Lower lobe of right lung (tissue), 2 donors: ENCODE results near the gene INPP4B. TPM values are rescaled to one million over a fixed set of nuclear protein-coding genes. Genes with fewer than 3 reads are reported as not detected.
"Not testable (repeated sequence)": the region's sequence is repeated elsewhere in the genome, so short reads cannot be mapped to it uniquely, and the experiment has no call there.

Experiments used
- ATAC-seq, 2 donors: fragments of 200-7000 bp; cut with Tn5 transposase; one replicate each; pipeline ENCODE4 v1.9.1; 2020 to 2022; ENCODE audit warnings: mild to moderate bottlenecking in 2 of 2, moderate library complexity in 2 of 2
- DNase-seq: peaks from one replicate; pipeline ENCODE4 v3.0.0-alpha.2; 2020
- H3K27ac ChIP-seq: fragments of 200-600 bp; one replicate; pipeline ENCODE4 v1.8.0; 2022
- H3K27me3 ChIP-seq: fragments of 200-600 bp; one replicate; pipeline ENCODE4 v1.8.0; 2022; ENCODE audit warnings: low read depth
- H3K36me3 ChIP-seq: fragments of 200-600 bp; one replicate; pipeline ENCODE4 v1.8.0; 2022; ENCODE audit warnings: mild to moderate bottlenecking
- H3K4me1 ChIP-seq: fragments of 200-600 bp; one replicate; pipeline ENCODE4 v1.8.0; 2022
- H3K4me3 ChIP-seq: fragments of 200-600 bp; one replicate; pipeline ENCODE4 v1.8.0; 2022; ENCODE audit warnings: mild to moderate bottlenecking
- H3K9me3 ChIP-seq: fragments of 200-600 bp; one replicate; pipeline ENCODE4 v1.8.0; 2022
- intact Hi-C: fragments of 100-400 bp; cut with DNase I; formaldehyde crosslinking; loops from one replicate; pipeline ENCODE4 v1.11.0; 2022
- total RNA-seq: library from RNA; stranded (reverse); fragmentation: NEBNext Ultra II Directional; extraction: Animal tissue kit (Norgen Biotek cat#: 25700); gene quantifications from one replicate; pipeline ENCODE4 v1.2.1, GENCODE V29; 2021
- TF ChIP-seq, protein P1 (sequence below): fragments of 200-600 bp; IDR thresholded peaks from one replicate; pipeline ENCODE4 v1.8.0; 2022; ENCODE audit warnings: antibody characterized with exemption, mild to moderate bottlenecking
- donor health status: DM: no; HTN: yes; CAD: no; lungs with severe emphysema.

Gene INPP4B
- total RNA-seq, 1 donor from 2014 or later: 12.1 TPM

DNA sequence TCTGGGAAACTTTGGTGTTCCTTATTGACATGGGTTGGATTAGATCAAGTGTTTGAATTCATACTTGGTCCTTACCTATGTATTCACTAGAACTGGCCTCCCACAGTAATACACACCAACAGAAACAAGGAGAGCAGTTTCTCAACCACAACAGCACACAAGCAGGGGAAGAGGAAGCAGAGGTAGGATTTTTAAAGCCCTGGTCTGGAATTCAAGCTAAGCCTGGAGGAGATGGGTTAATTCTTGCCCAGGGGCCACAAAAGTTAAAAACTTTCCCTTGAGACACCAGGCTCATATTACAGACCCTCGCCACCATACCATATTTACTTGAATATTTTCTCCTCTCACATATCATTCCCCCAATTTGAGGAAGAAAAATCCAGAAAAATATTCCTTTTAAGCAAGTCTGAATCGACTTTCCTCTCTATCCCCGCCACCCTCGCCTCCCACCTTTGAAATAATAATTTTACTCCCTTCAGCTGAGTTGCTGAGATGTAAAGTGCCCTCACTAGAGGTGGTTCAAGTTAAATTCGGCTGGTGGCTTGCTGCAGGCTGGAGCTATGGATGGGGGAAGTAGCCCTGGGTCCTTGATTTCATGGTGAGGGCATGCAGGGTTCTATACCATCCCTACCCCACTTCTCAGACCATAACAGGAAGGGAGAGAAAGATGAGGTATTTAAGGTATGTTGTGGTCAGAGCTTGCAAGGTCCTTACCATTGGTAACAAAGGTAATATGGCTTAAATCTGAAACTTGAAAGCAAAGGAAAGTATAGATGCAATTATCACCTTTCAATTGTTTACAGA is 440.2 kb downstream of the INPP4B start:
- H3K9me3 ChIP-seq: no peaks in the 10 kb centered on the region
- DNase-seq (no peak), ATAC-seq (peak; percentile 25 to 45)
- H3K27ac ChIP-seq: peak overlapping the region; percentile 9
- TF ChIP-seq, protein P1, sequence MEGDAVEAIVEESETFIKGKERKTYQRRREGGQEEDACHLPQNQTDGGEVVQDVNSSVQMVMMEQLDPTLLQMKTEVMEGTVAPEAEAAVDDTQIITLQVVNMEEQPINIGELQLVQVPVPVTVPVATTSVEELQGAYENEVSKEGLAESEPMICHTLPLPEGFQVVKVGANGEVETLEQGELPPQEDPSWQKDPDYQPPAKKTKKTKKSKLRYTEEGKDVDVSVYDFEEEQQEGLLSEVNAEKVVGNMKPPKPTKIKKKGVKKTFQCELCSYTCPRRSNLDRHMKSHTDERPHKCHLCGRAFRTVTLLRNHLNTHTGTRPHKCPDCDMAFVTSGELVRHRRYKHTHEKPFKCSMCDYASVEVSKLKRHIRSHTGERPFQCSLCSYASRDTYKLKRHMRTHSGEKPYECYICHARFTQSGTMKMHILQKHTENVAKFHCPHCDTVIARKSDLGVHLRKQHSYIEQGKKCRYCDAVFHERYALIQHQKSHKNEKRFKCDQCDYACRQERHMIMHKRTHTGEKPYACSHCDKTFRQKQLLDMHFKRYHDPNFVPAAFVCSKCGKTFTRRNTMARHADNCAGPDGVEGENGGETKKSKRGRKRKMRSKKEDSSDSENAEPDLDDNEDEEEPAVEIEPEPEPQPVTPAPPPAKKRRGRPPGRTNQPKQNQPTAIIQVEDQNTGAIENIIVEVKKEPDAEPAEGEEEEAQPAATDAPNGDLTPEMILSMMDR: no peak
- H3K27me3 ChIP-seq: no peaks in the 10 kb centered on the region
- intact Hi-C loops: no loop called here
- H3K36me3 ChIP-seq: no peaks in the 10 kb centered on the region
- peak overlapping the region; percentile 53 for H3K4me3 ChIP-seq
- H3K4me1 ChIP-seq: peaks cover 19% of the 10 kb centered on the region

DNA sequence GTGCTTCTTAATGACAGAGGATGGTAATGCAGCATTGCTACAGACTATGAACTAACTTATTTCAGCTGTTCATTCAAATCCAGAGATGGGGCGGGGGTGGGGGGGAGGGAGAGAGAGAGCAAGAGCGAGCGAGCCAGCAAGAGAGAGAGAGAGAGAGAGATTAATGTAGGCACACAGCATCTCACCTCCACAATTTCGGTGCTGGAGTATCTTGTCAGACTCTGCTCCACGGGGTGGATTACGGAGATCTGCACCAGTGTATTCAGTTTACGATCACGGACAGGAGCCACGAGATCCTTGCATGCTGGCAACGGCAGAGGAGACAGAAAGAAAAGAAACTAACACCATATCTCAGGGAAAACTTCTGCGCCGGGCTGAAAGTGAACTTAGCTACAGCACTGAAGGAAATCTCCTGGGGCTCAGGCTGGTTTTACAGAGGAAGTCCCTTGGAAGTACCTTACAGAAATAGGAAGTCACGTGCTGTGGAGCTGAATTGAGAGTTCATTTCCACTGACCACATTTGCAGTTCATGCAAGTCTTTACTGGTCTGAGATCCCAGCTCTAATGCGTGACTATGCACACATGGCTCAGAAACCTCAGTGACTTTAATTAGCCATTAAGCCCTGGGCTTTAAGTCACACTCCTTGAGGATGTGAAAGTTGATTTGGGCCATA is 440.9 kb downstream of the INPP4B start:
- H3K27ac ChIP-seq: peak overlapping the region; percentile 9
- peak overlapping the region; percentile 53 for H3K4me3 ChIP-seq
- no peaks in the 10 kb centered on the region for H3K9me3 ChIP-seq
- H3K4me1 ChIP-seq: peaks cover 19% of the 10 kb centered on the region
- peak; percentile 40 for DNase-seq
- H3K27me3 ChIP-seq: no peaks in the 10 kb centered on the region
- TF ChIP-seq, protein P1: no peak
- intact Hi-C loops: no loop called here
- ATAC-seq: peak; percentile 66 to 67
- H3K36me3 ChIP-seq: no peaks in the 10 kb centered on the region

DNA sequence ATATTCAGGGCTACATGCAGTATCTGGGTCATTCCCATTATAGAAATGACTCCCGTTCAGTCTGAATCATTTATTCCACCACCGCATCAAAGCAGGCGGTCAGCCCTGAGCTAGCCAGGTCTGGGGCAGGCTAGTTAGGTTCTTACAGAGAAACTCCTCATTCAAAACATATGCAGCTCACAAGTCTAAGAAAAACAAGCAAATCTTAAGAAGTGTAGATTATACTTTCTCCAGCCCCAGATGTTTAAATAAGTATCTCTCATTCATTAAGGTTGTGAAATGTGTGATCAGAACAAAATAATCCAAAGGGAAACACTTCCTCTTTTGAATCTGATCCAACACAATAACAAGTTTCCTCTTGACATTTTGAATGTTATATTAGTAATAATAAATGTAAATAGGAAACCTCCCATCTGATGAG is 441.9 kb downstream of the INPP4B start:
- ATAC-seq: no peak
- intact Hi-C loops: no loop called here
- peak overlapping the region; percentile 53 for H3K4me3 ChIP-seq

DNA sequence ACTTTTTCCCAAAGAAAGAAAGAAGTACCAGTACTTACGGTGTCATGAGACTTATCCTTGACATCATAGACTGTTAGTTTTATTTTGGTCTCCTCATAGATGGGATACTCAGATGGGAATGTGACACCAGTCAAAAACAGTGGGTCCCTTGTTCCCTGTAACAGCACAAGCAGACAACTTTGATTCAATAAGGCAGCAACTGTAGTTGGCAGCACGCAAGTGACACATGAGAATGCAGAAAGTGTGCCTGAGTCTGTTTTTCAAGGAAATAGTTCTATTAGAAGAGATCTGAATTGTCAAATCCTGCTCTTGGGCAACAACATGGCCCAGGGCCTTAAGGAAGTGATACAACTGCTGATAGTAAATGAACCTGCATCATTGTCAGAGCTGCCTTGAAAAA is 443.2 kb downstream of the INPP4B start:
- Histone ChIP-seq H3K9me3 (no peaks in the 10 kb centered on the region), H3K27me3 (no peaks in the 10 kb centered on the region), H3K4me1 (peaks cover 19% of the 10 kb centered on the region), H3K27ac (peak overlapping the region; percentile 25), H3K36me3 (no peaks in the 10 kb centered on the region), H3K4me3 (peak overlapping the region; percentile 27)
- TF ChIP-seq, protein P1: no peak
- ATAC-seq (no peak), DNase-seq (no peak)
- intact Hi-C loops: no loop called here

More for the DNA sequence above, 441.9 kb downstream of the INPP4B start:
- peaks cover 19% of the 10 kb centered on the region for H3K4me1 ChIP-seq
- peak overlapping the region; percentile 4 for H3K27ac ChIP-seq
- no peaks in the 10 kb centered on the region for H3K9me3 ChIP-seq
- DNase-seq: no peak
- no peaks in the 10 kb centered on the region for H3K27me3 ChIP-seq
- H3K36me3 ChIP-seq: no peaks in the 10 kb centered on the region
- TF ChIP-seq, protein P1: no peak

DNA sequence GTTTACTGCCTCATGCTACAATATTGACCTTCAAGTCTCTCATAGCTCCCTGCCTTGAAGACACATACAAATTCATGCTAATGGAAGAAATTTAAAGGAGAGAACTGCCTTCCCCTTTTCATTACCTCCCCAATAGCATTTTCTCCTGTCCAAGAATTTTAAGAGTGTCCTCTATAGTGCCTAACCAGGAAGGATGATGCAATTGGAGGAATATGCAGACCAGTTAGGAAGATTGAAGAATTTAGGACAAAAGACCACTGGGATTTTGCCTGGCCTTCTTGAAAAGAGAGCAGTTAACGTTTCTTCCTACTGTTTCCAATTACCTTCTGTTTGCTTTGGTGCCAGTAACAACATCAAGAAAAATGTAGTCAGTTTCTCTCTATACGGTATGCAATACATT is 443.9 kb downstream of the INPP4B start:
- H3K4me3 ChIP-seq: no peak overlapping the region

DNA sequence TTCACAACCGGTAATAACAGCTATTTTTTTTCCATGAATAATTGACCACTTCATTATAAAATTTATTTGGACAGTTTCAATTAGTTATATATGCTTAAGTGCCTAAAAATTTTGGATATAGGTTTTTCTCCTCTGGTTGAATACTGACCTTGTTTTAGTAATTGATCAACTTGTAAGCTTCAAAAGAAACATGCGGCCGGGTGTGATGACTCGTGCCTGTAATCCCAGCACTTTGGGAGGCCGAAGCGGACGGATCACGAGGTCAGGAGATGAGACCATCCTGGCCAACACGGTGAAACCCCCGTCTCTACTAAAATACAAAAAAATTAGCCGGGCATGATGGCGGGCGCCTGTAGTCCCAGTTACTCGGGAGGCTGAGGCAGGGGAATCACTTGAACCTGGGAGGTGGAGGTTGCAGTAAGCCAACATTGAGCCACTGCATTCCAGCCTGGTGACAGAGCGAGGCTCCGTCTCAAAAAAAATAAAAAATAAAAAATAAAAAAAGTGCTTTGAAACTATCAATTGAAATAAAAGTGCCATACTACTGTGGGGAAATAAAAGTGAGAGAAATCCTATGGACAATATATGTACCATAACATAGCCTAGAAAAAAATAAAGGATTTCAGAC is 448.6 kb downstream of the INPP4B start:
- H3K27ac ChIP-seq, H3K4me3 ChIP-seq, H3K9me3 ChIP-seq, H3K27me3 ChIP-seq, H3K36me3 ChIP-seq, DNase-seq, intact Hi-C loops, ATAC-seq, H3K4me1 ChIP-seq: not testable (repeated sequence)

More for the DNA sequence above, 443.9 kb downstream of the INPP4B start:
- H3K27me3 ChIP-seq: no peaks in the 10 kb centered on the region
- no peak for DNase-seq
- ATAC-seq: no peak
- TF ChIP-seq, protein P1: no peak
- H3K27ac ChIP-seq: no peak overlapping the region
- peaks cover 19% of the 10 kb centered on the region for H3K4me1 ChIP-seq
- H3K9me3 ChIP-seq: no peaks in the 10 kb centered on the region
- intact Hi-C loops: no loop called here
- no peaks in the 10 kb centered on the region for H3K36me3 ChIP-seq
